Pancreas (tissue), 10 donors: Measurements from ENCODE around the gene NR4A3. TPM values are rescaled to one million over a fixed set of nuclear protein-coding genes. Genes with fewer than 3 reads are reported as not detected.

ENCODE experiments used
- ATAC-seq, 4 donors: fragments of 200-7000 bp; cut with Tn5 transposase; one replicate each; pipeline versions ENCODE4 v1.8.0 to v1.9.1; 2020; ENCODE audit warnings: mild to moderate bottlenecking in 4 of 4, moderate library complexity in 4 of 4
- DNase-seq, 6 donors: peaks; one replicate each; pipeline ENCODE4 v3.0.0-alpha.2; 2020
- FAIRE-seq: peaks from 2 replicates; lab custom pipeline; 2012; peaks lifted over from hg19 to GRCh38; lab: Jason Lieb, UNC
- H3K27ac ChIP-seq, 4 donors: fragments of 200-600 bp; sonication (generic); 1 replicate in 3 of 4; 2 replicates in 1 of 4; pipeline versions ENCODE4 v1.5.0 to v1.8.0; 2020
- H3K27me3 ChIP-seq, 4 donors: fragments of 200-600 bp; one replicate each; pipeline ENCODE4 v1.8.0; 2021
- H3K36me3 ChIP-seq, 3 donors: fragments of 200-600 bp; sonication (generic) in 1 of 3; one replicate each; pipeline versions ENCODE4 v1.5.0 to v1.8.0; 2020 to 2021
- H3K4me1 ChIP-seq, 3 donors: fragments of 200-600 bp; one replicate each; pipeline ENCODE4 v1.8.0; 2021
- H3K4me3 ChIP-seq, 4 donors: fragments of 200-600 bp; sonication (generic) in 2 of 4; one replicate each; pipeline versions ENCODE4 v1.5.0 to v1.8.0; 2020 to 2021
- H3K9me3 ChIP-seq, 4 donors: fragments of 200-600 bp; one replicate each; pipeline ENCODE4 v1.8.0; 2021
- WGBS, 2 donors: extraction: QIAGEN DNeasy Blood & Tissue Kit; methylation state at CpG; one replicate each; pipeline ENCODE4 v1.1.7; 2013; 5-methylcytosine and 5-hydroxymethylcytosine counted together
- intact Hi-C, 3 donors: fragments of 100-400 bp; cut with DNase I; formaldehyde crosslinking; loops; one replicate each; pipeline versions ENCODE4 v1.11.1 to v1.14.2; 2022
- polyA plus RNA-seq, 2 donors: library from polyadenylated mRNA; stranded (reverse); fragments of 200-250 nt; gene quantifications; one replicate each; pipeline ENCODE4 v1.2.3, GENCODE V29; 2013
- total RNA-seq, 6 donors: library from RNA; stranded (reverse); fragmentation: NEBNext Ultra II Directional in 4 of 6; extraction: Animal tissue kit (Norgen Biotek cat#: 25700) in 4 of 6; gene quantifications; one replicate each; pipeline versions ENCODE4 v1.2.1 to v1.2.4, GENCODE V29; 2021 to 2023
- TF ChIP-seq, protein P1 (sequence below), 4 donors: fragments of 200-600 bp; sonication (generic) in 3 of 4; IDR thresholded peaks; one replicate each; pipeline versions ENCODE4 v1.5.0 to v1.8.0; 2021; ENCODE audit warnings: antibody characterized with exemption in 4 of 4
- donor health status: healthy with polysubstance abuse.
- donor health status: DM: no; HTN: no; CAD: no; lungs with moderate emphysema.
- donor health status: DM: no; HTN: no; CAD: no.
- donor health status: control.
- donor health status: control.
- donor health status: Bipolar disorder and iron deficiency.
- donor health status: DM: yes; HTN: yes; CAD: no.
- donor health status: DM: no; HTN: no; CAD: no.
- donor health status: DM: no; HTN: no; CAD: no.
- donor health status: DM: yes; HTN: yes; CAD: no.

NR4A3 gene
- total and polyA plus RNA-seq, 8 donors: 0.41 to 3.8 (median 1.5) TPM

DNA sequence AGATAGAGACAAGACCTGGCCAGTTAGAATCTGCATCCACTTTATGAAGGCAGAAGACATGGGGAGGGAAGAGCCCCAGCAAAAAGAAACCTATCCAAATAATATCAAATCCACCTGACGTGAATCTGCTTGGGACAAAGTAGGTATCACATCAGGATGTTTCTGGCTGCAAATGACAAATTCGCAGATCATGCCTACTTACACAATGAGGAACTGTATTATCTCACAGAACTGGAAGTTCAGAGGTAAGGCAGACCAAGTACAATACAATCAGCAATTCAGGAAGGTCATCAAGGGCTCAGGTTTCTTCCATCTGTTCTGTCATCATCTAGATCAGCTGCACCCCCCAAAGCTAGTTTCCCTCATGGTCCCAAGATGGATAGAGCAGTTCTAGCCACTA lies 13.2 kb upstream of the NR4A3 start:
- DNase-seq: no peak
- no peaks in the 10 kb centered on the region for H3K36me3 ChIP-seq
- H3K27ac ChIP-seq: no peak overlapping the region
- no peak overlapping the region for H3K4me3 ChIP-seq
- FAIRE-seq: no peak
- no peaks in the 10 kb centered on the region for H3K9me3 ChIP-seq
- intact Hi-C loops: no loop called here
- TF ChIP-seq, protein P1, sequence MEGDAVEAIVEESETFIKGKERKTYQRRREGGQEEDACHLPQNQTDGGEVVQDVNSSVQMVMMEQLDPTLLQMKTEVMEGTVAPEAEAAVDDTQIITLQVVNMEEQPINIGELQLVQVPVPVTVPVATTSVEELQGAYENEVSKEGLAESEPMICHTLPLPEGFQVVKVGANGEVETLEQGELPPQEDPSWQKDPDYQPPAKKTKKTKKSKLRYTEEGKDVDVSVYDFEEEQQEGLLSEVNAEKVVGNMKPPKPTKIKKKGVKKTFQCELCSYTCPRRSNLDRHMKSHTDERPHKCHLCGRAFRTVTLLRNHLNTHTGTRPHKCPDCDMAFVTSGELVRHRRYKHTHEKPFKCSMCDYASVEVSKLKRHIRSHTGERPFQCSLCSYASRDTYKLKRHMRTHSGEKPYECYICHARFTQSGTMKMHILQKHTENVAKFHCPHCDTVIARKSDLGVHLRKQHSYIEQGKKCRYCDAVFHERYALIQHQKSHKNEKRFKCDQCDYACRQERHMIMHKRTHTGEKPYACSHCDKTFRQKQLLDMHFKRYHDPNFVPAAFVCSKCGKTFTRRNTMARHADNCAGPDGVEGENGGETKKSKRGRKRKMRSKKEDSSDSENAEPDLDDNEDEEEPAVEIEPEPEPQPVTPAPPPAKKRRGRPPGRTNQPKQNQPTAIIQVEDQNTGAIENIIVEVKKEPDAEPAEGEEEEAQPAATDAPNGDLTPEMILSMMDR (IDR thresholded peaks at IDR 0.05): no peak
- ATAC-seq: no peak
- peaks cover 0 to 3% (median 0%) of the 10 kb centered on the region in 3 donors for H3K4me1 ChIP-seq
- WGBS, 2 donors: 78 to 87% methylated on average over 2 of the region's 2 CpGs
- no peaks in the 10 kb centered on the region for H3K27me3 ChIP-seq

DNA sequence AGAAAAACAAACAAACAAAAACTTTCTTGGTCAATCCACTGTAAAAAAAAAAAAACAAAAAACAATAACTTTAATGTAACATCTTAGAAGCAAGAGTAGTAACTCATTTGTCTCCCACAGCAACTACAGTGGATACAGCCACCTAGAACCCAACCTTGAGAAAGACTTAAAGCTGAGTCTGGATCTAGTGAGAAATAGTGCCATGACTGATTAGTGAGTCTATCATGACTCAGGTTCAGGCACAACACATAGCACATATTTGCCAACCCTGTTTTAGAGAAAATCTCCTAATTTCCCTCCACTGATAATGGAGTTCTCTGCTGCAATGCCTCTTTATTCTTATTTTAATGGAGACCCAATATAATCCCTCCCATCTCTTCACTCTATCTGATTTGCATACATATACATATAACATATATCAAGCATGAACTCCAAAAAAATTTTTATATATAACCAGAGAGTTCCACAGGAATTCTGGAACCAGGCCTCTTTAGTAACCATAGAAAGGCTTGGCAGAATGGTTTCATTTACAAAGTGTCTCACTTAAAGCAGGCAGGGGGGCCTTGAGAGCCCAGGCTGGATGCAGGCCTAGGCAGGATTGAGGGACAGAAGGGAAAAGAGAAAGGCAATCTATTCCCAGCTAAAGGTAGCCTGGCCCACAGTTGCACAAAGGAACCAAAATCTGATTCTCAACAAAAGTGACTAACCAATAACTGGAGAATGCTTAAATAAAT lies 11.9 kb upstream of the NR4A3 start:
- TF ChIP-seq, protein P1 (IDR thresholded peaks at IDR 0.05): no peak
- intact Hi-C loops: no loop called here
- no peak for FAIRE-seq
- Histone ChIP-seq H3K9me3 (no peaks in the 10 kb centered on the region), H3K4me1 (peaks cover 0 to 3% (median 0%) of the 10 kb centered on the region in 3 donors), H3K27me3 (no peaks in the 10 kb centered on the region), H3K27ac (no peak overlapping the region), H3K4me3 (no peak overlapping the region), H3K36me3 (no peaks in the 10 kb centered on the region)
- no peak for DNase-seq
- no peak for ATAC-seq

DNA sequence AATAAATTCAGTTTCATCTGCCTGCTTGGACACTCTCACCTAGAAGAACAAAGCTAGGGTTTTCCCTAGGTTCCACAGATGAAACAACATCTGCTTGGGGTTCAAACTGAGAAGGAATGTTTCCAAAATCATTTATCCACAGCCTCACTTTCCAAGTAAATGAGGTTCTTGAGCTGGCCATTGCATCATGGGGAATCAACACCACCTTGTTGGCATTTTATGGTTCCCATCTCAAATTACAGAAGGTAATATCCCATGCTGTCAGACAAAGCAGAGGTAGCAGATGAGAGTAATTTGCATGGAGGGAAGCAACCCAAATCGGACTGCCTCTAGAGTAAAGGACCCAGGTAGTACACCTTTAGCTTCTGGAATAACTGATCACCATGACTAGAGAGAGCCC lies 10.5 kb upstream of the NR4A3 start:
- Histone ChIP-seq H3K9me3 (no peaks in the 10 kb centered on the region), H3K27me3 (no peaks in the 10 kb centered on the region), H3K4me3 (no peak overlapping the region), H3K4me1 (peaks cover 0 to 3% (median 0%) of the 10 kb centered on the region in 3 donors), H3K36me3 (no peaks in the 10 kb centered on the region), H3K27ac (no peak overlapping the region)
- TF ChIP-seq, protein P1 (IDR thresholded peaks at IDR 0.05): no peak
- no peak for ATAC-seq
- no peak for DNase-seq
- no peak for FAIRE-seq
- 0 to 45% methylated on average over 1 of the region's 1 CpG for WGBS, 2 donors
- intact Hi-C loops: no loop called here

DNA sequence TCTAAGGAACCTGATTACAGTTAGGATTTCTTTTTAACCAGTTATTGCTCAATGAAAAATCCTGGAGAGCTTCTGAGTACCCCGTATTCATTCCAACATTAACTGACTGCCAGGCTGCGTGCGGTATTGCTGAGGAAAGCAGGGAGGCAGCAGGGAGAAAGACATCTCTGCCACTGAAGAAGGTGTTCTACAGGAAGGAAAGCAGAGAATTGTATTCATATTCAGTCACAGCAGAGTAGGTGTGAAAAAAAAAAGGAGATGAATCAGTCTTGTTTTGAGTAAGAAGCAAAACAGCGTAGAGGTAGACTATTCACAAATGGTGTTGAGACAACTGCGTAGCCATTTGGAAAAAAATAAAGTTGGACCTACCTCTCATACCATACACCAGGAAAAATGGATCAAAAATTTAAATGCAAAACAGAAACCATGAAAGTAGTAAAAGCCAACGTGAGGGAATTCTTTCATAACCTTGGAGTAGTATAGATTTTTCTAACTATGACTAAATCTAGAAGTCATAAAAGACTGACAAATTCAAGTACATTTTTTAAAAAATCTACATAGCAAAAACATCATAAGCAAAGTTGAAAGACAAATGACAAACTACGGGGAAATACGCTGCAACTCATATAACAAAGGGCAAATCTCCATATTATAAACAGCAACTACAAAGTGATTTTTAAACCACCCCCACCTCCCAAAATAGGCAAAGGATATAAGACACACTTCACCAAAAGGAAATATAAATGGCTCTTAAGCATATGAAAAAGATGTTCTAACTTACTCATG lies 9.9 kb upstream of the NR4A3 start:
- Histone ChIP-seq H3K27me3 (no peaks in the 10 kb centered on the region), H3K27ac (no peak overlapping the region), H3K9me3 (no peaks in the 10 kb centered on the region), H3K4me1 (peaks cover 0 to 3% (median 0%) of the 10 kb centered on the region in 3 donors), H3K4me3 (no peak overlapping the region), H3K36me3 (no peaks in the 10 kb centered on the region)
- DNase-seq: no peak
- TF ChIP-seq, protein P1 (IDR thresholded peaks at IDR 0.05): no peak
- ATAC-seq: no peak
- no peak for FAIRE-seq
- intact Hi-C loops: no loop called here
- 90 to 91% methylated on average over 8 of the region's 8 CpGs for WGBS, 2 donors
